GM21526 (cell line): ENCODE measurements around the gene CNNM1.

Experiments used
- ATAC-seq: cut with Tn5 transposase; IDR thresholded peaks from one replicate; pipeline ENCODE4 v1.9.1; 2021; ENCODE audit warnings: moderate library complexity; ENCODE audit not compliant: unreplicated experiment, low FRiP score

The CNNM1 gene

GRCh38 chr10:99438890-99439289 lies 109.7 kb downstream of the CNNM1 start:
- no peak for ATAC-seq

GRCh38 chr10:99442394-99442793 lies 113.2 kb downstream of the CNNM1 start:
- ATAC-seq: no peak

GRCh38 chr10:99443500-99443899 lies 114.3 kb downstream of the CNNM1 start:
- no peak for ATAC-seq
